Activated CD4-positive, alpha-beta T cell treated with anti-CD3 and anti-CD28 coated beads, Interleukin-10, Interleukin-2, amounts not matched to agents 100 ng/mL and 50 ng/mL, durations not matched to agents 16 hours and 8 hours (primary cell): Measurements from ENCODE around the gene CGGBP1.
"Not testable (repeated sequence)": the region's sequence is repeated elsewhere in the genome, so short reads cannot be mapped to it uniquely, and the experiment has no call there.

Experiments used
- DNase-seq: peaks from one replicate; pipeline ENCODE4 v3.0.0-alpha.2; 2020

CGGBP1 gene

GRCh38 chr3:88033808-88034207 is 25.0 kb downstream of the CGGBP1 start:
- no peak for DNase-seq

DNA sequence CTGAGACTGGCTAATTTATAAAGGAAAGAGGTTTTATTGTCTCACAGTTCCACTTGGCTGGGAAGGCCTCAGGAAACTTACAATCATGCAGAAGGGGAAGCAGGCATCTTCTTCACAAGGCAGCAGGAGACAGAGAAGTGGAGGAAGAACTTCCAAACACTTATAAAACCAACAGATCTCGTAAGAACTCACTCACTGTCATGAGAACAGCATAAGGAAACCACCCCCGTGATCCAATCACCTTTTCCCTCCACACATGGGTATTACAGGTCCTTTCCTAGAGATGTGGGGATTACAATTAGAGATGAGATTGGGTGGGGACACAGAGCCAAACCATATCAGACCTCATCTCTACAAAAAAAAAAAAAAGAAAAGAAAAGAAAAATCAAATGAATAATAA is 25.7 kb downstream of the CGGBP1 start:
- DNase-seq, result no peak

- no peak for DNase-seq
These were observed 26.6 kb downstream of the CGGBP1 start for GRCh38 chr3:88032245-88032644.

GRCh38 chr3:88031642-88032077 is 27.1 kb downstream of the CGGBP1 start:
- peak; percentile 50 for DNase-seq

DNA sequence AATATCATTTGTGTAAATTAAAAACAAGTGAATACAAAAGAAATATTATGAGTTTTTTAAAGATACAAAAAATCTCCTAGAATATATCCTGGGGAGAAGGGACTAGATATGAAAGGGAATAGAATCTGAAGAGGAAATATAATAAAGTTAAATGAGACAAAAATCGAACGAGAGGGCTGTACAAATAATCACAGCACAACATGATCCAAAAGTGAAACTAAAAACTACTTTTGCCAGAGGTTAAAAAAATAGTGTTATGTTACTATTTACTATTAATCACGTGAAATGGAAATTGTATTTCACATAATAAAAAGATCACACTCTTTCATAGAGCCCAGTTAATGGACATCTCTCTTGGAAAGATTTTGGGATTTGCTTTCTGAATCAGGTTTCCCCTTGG is 28.6 kb downstream of the CGGBP1 start:
- DNase-seq, result no peak

DNA sequence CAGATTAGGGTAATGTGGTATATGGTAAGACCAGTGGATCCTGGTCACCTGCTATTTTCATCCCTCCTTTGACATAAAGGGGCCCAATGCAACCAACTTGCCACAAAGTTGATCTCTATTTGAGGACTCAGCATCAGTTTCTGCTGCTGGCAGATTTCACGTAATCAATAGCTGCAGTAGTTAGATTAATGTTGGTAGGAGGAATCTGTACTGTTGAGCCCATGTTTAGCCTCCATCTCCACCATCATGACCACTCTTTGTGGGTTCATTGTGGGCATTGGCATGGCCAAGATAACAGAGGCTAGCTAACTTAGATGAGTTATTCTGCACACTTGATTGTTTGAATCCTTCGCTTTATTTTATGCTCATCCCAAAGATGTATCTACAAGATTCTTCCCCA is 29.9 kb downstream of the CGGBP1 start:
- DNase-seq, result no peak

DNA sequence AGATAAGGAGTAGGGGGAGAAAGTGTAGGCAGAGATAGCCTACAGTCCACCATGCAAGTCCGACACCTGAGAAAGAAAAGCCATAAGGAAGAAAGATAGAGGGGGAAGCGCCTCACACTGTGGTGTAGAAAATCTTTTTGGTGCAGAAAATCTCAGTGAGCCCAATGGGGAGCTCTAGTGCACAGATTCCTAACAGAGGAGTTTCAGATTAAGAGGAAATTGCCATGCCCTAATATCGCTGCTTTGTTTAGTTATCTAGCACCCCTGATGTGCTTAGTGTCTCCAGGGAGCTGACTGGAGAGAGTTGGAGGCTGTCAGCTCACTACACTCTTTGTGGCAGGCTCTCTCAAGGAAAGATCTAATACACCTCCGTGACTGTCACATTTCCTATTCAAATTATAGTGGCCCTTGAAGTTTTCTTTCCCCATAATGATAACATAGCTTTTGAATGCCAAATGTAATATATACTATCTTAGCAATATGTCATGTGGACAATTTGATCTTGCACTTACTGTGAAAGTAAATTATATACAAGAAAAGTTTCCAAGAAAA is 33.7 kb downstream of the CGGBP1 start:
- DNase-seq, result no peak

- DNase-seq, result peak; percentile 58
These were observed 39.8 kb downstream of the CGGBP1 start for GRCh38 chr3:88019024-88019423.

DNA sequence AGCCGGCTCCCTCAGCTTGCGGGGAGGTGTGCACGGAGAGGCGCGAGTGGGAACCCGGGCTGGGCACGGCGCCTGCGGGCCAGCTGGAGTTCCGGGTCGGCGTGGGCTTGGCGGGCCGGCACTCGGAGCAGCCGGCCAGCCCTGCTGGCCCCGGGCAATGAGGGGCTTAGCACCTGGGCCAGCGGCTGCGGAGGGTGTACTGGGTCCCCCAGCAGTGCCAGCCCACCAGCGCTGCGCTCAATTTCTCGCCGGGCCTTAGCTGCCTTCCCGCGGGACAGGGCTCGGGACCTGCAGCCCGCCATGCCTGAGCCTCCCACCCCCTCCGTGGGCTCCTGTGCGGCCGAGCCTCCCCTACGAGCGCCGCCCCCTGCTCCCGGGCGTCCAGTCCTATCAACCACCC is 43.1 kb downstream of the CGGBP1 start:
- DNase-seq, result not testable (repeated sequence)

GRCh38 chr3:88013592-88013991 is 45.2 kb downstream of the CGGBP1 start:
- DNase-seq, result no peak

- no peak for DNase-seq
These were observed 48.0 kb downstream of the CGGBP1 start for GRCh38 chr3:88010810-88011209.

GRCh38 chr3:88009066-88009465 is 49.7 kb downstream of the CGGBP1 start:
- no peak for DNase-seq

DNA sequence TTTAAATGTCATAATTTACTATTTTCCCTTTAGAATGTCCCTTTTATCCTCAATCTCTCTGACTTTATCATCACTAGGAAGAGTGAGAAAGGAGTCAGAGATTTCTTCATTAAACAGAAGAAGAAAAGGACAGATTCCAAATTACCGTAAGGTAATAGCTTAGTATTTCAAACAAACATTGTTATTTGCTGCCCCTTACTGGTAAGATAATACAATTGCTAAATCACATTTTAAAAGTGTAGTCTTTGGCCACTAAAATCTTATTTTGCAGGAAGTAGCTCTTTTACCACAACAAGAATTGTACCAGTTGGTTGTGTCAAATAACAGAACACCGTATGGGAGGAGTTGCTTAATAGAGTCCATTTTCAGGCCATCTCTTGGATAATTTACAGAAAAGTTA is 53.7 kb downstream of the CGGBP1 start:
- DNase-seq, result peak; percentile 30

DNA sequence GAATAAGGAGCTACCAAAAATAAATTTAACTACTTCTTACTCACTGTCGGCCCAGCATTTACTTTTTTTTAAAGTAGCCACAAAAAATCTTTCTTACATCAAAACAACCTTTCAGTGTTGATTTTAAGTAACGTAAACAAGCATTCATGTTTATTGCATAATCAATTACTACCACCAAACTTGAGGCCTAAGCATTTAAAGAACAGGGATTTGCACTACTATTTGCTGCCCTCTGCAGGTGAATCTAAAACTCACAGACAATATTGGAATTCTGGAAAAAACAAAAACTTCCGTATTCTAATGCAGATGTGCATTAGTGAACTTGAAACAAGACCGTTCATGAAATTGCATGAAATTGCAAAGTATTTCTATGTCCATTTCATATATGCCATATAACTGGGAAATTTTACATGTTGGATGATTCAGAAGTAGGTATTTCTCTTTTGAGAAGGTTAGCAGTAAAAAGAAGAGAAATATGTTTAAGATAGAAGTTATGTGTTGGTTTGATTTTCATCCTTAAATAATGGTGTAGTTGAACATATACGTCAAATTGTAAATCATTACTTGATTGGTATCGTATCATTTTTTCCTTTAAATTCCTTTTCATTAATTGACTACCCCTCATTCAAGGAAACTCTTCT is 55.6 kb downstream of the CGGBP1 start:
- peak; percentile 42 for DNase-seq

GRCh38 chr3:88002448-88002847 is 56.4 kb downstream of the CGGBP1 start:
- DNase-seq, result no peak
